A673 (cell line): ENCODE results near the gene FCRL1.

ENCODE experiments used
- EZH2 ChIP-seq: fragments of 200-600 bp; sonication (generic); IDR thresholded peaks from 2 replicates; pipeline ENCODE4 v1.6.1; 2017; ENCODE audit warnings: borderline replicate concordance, low read depth, mild to moderate bottlenecking, mixed read lengths, antibody characterized with exemption, low read length; ENCODE audit not compliant: poor library complexity, severe bottlenecking
- TF ChIP-seq, protein P1 (sequence below): fragments of 300-800, 200-600 bp; sonication (generic); conservative IDR thresholded peaks from 2 replicates; pipeline ENCODE4 v1.5.1; 2017; ENCODE audit warnings: low read depth, mild to moderate bottlenecking, antibody characterized with exemption, low read length, moderate library complexity, mixed read lengths

- TF ChIP-seq, protein P1, sequence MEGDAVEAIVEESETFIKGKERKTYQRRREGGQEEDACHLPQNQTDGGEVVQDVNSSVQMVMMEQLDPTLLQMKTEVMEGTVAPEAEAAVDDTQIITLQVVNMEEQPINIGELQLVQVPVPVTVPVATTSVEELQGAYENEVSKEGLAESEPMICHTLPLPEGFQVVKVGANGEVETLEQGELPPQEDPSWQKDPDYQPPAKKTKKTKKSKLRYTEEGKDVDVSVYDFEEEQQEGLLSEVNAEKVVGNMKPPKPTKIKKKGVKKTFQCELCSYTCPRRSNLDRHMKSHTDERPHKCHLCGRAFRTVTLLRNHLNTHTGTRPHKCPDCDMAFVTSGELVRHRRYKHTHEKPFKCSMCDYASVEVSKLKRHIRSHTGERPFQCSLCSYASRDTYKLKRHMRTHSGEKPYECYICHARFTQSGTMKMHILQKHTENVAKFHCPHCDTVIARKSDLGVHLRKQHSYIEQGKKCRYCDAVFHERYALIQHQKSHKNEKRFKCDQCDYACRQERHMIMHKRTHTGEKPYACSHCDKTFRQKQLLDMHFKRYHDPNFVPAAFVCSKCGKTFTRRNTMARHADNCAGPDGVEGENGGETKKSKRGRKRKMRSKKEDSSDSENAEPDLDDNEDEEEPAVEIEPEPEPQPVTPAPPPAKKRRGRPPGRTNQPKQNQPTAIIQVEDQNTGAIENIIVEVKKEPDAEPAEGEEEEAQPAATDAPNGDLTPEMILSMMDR, result no peak
- no peak for TF ChIP-seq EZH2
Observed at GRCh38 chr1:157784801-157785200, 35.1 kb downstream of the FCRL1 start.
